GM12892 (cell line): ENCODE results near the gene ZBED2.

Experiments used
- POLR2A ChIP-seq: IDR thresholded peaks from 2 replicates; pipeline ENCODE4 v1.6.1; 2011; ENCODE audit warnings: low read depth, low read length, control low read depth
- TAF1 ChIP-seq: IDR thresholded peaks from 2 replicates; pipeline ENCODE4 v1.6.1; 2011; ENCODE audit warnings: low read depth, mild to moderate bottlenecking, control low read depth, low read length, borderline replicate concordance

DNA sequence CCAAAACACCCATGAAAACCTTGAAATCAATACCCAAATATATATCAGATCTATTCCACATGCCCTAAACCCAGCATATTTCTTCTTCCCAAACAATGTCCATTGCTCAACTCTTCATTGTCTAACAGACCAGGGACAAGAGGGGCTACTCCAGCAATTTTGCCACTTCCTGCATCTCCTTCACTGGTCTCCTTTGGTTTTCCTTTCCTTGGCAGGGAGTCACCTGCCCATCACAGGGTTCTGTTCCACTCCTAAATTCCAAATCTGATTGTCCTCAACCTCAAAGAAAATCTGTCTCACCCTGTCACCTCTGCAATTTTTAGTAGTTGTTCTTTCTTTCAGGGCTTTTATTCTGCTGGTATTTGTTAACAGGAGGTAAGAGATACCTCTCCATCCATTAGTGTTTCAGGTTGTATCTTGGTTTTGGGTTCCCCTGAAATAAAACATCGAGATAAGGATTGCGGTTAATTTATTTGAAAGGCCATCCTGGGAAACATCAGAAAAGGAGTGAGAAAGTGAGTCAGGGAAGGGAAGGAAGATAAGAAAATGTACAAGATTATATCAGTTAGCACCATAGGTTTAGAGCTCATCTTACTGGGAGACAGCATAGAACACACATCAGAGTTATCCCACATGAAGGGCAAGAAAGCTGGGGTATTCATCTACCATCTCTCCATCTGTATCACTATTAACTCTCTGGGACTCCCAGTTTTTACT lies 13.6 kb downstream of the ZBED2 start:
- TF ChIP-seq POLR2A (no peak), TAF1 (no peak)
